Breast epithelium (tissue), 4 donors: Measurements from ENCODE around the gene CLASP1. TPM values are rescaled to one million over a fixed set of nuclear protein-coding genes. Genes with fewer than 3 reads are reported as not detected.

Experiments used
- DNase-seq, 2 donors: peaks; one replicate each; pipeline ENCODE4 v3.0.0-alpha.2; 2019; ENCODE audit warnings: low spot score in 2 of 2
- H3K27ac ChIP-seq, 2 donors: fragments of 200-600 bp; sonication (generic) in 1 of 2; one replicate each; pipeline ENCODE4 v1.5.1; 2016 to 2019; ENCODE audit warnings: mild to moderate bottlenecking in 1 of 2
- H3K27me3 ChIP-seq, 2 donors: fragments of 200-600 bp; sonication (generic) in 1 of 2; one replicate each; pipeline versions ENCODE4 v1.5.1 to v1.6.0; 2017 to 2019; ENCODE audit warnings: control low read depth in 1 of 2, mild to moderate bottlenecking in 1 of 2
- H3K36me3 ChIP-seq: fragments of 200-600 bp; one replicate; pipeline ENCODE4 v1.5.1; 2019
- H3K4me1 ChIP-seq, 2 donors: fragments of 200-600 bp; sonication (generic); one replicate each; pipeline ENCODE4 v1.5.1; 2016 to 2019; ENCODE audit warnings: control low read depth in 1 of 2
- H3K4me3 ChIP-seq, 3 donors: fragments of 200-600 bp; sonication (generic); 1 replicate in 2 of 3; 2 replicates in 1 of 3; pipeline ENCODE4 v1.5.1; 2016 to 2019; ENCODE audit warnings: mild to moderate bottlenecking in 3 of 3, moderate library complexity in 2 of 3
- H3K9me3 ChIP-seq, 2 donors: fragments of 200-600 bp; sonication (generic) in 1 of 2; one replicate each; pipeline ENCODE4 v1.5.1; 2016 to 2019; ENCODE audit warnings: control low read depth in 1 of 2
- POLR2A ChIP-seq: fragments of 450-650 bp; IDR thresholded peaks from one replicate; pipeline ENCODE4 v1.6.1; 2016; ENCODE audit warnings: antibody characterized with exemption, mild to moderate bottlenecking, moderate library complexity
- POLR2AphosphoS5 ChIP-seq, 3 donors: sonication (generic); formaldehyde crosslinking; IDR thresholded peaks; one replicate each; pipeline ENCODE4 v1.6.1; 2017; ENCODE audit warnings: antibody characterized with exemption in 3 of 3
- intact Hi-C: fragments of 100-400 bp; cut with DNase I; formaldehyde crosslinking; loops from one replicate; pipeline ENCODE4 v1.15.1; 2023; ENCODE audit warnings: low total_unique reads
- total RNA-seq, 3 donors: library from RNA; depleted of rRNA; stranded (reverse); fragments of >200 nt; gene quantifications; one replicate each; pipeline ENCODE4 v1.1.0, GENCODE V29; 2016
- TF ChIP-seq, protein P1 (sequence below), 3 donors: fragments of 450-650 bp; IDR thresholded peaks; one replicate each; pipeline ENCODE4 v1.5.1; 2016 to 2017; ENCODE audit warnings: antibody characterized with exemption in 3 of 3, mild to moderate bottlenecking in 3 of 3, moderate library complexity in 3 of 3

CLASP1 gene
- total RNA-seq, 3 donors from 2014 or later = 80.3 to 106 (median 98.7) TPM

DNA sequence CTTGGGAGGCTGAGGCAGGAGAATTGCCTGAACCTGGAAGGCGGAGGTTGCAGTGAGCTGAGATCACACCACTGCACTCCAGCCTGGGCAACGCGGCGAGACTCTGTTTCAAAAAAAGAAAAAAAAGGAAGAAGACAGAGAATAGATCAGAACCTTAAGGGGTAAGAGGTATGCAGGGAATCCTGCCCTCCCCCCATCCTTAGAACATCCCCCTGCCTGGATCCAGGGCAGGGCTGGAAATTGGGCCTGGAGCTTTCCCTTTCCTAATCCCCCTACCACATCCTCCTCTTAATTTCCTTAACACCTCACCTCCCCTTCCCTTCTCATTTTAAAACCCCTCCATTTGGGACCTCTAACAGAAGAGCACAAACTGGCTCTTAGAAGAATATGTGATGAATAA lies 62.1 kb downstream of the CLASP1 start:
- no peak for TF ChIP-seq POLR2AphosphoS5 (IDR thresholded peaks at IDR 0.05)
- TF ChIP-seq, protein P1, sequence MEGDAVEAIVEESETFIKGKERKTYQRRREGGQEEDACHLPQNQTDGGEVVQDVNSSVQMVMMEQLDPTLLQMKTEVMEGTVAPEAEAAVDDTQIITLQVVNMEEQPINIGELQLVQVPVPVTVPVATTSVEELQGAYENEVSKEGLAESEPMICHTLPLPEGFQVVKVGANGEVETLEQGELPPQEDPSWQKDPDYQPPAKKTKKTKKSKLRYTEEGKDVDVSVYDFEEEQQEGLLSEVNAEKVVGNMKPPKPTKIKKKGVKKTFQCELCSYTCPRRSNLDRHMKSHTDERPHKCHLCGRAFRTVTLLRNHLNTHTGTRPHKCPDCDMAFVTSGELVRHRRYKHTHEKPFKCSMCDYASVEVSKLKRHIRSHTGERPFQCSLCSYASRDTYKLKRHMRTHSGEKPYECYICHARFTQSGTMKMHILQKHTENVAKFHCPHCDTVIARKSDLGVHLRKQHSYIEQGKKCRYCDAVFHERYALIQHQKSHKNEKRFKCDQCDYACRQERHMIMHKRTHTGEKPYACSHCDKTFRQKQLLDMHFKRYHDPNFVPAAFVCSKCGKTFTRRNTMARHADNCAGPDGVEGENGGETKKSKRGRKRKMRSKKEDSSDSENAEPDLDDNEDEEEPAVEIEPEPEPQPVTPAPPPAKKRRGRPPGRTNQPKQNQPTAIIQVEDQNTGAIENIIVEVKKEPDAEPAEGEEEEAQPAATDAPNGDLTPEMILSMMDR (IDR thresholded peaks at IDR 0.05) = no peak
- no peak for TF ChIP-seq POLR2A
- Histone ChIP-seq H3K27me3 (no peaks in the 10 kb centered on the region), H3K4me1 (no peaks in the 10 kb centered on the region), H3K27ac (no peak overlapping the region), H3K4me3 (no peak overlapping the region), H3K9me3 (no peaks in the 10 kb centered on the region), H3K36me3 (no peaks in the 10 kb centered on the region)
- DNase-seq = no peak
- intact Hi-C loops = no loop called here

DNA sequence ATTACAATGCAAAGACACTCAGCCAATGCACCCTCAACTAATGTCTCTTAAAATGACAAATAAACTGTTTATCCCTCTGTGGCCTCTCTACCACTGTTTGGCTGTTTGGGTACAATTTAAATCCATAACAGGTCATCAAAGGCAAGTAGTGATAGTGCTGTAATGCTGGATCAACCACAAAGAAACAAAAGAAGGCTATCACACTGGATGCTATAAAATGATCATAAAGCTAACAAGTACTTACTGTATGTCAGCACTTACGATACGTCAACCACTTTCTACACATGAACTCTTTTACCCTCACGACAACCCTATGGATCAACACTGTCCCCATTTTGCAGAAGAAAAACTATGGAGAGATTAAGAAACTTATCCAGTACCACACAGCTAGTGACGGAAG lies 64.5 kb downstream of the CLASP1 start:
- TF ChIP-seq POLR2A = no peak
- no peak for TF ChIP-seq POLR2AphosphoS5 (IDR thresholded peaks at IDR 0.05)
- TF ChIP-seq, protein P1 (IDR thresholded peaks at IDR 0.05) = no peak
- H3K9me3 ChIP-seq = no peaks in the 10 kb centered on the region

DNA sequence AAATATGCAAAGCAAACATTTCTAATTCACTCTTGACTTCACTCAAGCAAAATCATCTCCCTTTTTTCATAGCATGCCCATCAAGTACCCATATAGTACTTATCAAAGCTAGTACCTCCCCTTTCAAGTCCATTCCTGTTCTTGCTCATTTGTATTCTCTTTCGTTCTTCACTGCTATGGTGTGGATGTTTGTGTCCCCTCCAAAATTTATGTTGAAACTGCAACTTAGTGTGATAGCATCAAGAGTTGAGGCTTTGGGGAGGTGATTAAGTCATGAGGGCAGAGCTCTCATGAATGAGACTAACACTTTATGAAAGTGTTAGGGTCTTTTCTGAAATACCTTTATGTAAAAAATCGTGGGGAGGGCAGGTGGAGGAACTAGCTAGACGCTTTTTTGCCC lies 65.7 kb downstream of the CLASP1 start:
- Histone ChIP-seq H3K27ac (no peak overlapping the region), H3K9me3 (no peaks in the 10 kb centered on the region), H3K4me1 (no peaks in the 10 kb centered on the region), H3K27me3 (no peaks in the 10 kb centered on the region), H3K36me3 (no peaks in the 10 kb centered on the region), H3K4me3 (no peak overlapping the region)
- intact Hi-C loops = no loop called here
- TF ChIP-seq POLR2AphosphoS5 (IDR thresholded peaks at IDR 0.05) = no peak
- TF ChIP-seq, protein P1 (IDR thresholded peaks at IDR 0.05) = no peak
- TF ChIP-seq POLR2A = no peak
- DNase-seq = no peak

More for the DNA sequence above, 64.5 kb downstream of the CLASP1 start:
- Histone ChIP-seq H3K27ac (no peak overlapping the region), H3K27me3 (no peaks in the 10 kb centered on the region), H3K4me3 (no peak overlapping the region), H3K4me1 (no peaks in the 10 kb centered on the region), H3K36me3 (no peaks in the 10 kb centered on the region)
- no peak for DNase-seq
- intact Hi-C loops = no loop called here

DNA sequence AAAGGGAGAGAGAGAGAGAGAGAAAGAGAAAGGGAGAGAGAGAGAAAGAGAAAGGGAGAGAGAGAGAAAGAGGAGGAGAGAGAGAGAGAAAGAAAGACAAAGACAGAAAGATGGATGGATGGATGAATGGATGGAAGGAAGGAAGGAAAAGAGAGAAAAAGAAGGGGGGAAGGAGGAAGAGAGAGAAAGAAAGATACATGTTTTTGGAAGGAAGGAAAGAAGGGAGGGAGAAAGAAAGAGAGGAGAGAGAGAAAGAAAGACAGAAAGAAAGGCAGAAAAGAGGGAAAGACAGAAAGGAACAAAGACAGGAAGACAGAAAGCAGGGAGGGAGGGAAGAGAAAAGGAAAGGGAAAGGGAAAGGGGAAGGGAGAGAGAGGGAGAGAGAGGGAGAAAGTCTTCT lies 67.0 kb downstream of the CLASP1 start:
- intact Hi-C loops = no loop called here
- Histone ChIP-seq H3K27me3 (no peaks in the 10 kb centered on the region), H3K36me3 (no peaks in the 10 kb centered on the region), H3K27ac (no peak overlapping the region), H3K4me1 (no peaks in the 10 kb centered on the region), H3K9me3 (no peaks in the 10 kb centered on the region), H3K4me3 (no peak overlapping the region)
- TF ChIP-seq, protein P1 (IDR thresholded peaks at IDR 0.05) = no peak
- no peak for TF ChIP-seq POLR2AphosphoS5 (IDR thresholded peaks at IDR 0.05)
- no peak for TF ChIP-seq POLR2A
- no peak for DNase-seq

DNA sequence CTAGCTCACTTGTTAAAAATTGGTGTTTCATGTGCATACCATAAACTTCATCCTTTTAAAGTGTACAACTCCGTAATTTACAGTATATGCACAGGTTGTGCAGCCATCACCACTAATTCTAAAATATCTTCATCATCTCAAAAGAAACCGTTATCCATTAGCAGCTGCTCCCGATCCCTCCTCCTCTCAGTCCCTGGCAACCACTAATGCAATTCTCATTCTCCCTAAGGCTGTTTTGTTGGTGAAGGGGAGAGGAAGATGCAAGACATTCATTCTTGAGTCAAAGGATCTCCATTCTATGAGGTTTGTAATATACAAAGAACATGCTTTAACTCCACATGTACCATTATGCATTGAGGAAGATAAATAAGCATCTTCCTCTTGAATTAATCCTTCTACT lies 70.0 kb downstream of the CLASP1 start:
- intact Hi-C loops = no loop called here
- Histone ChIP-seq H3K36me3 (no peaks in the 10 kb centered on the region), H3K4me3 (no peak overlapping the region), H3K27ac (no peak overlapping the region), H3K9me3 (no peaks in the 10 kb centered on the region), H3K4me1 (no peaks in the 10 kb centered on the region), H3K27me3 (no peaks in the 10 kb centered on the region)
- DNase-seq = no peak
- no peak for TF ChIP-seq POLR2A
- TF ChIP-seq, protein P1 (IDR thresholded peaks at IDR 0.05) = no peak
